Stimulated activated CD4-positive, alpha-beta T cell treated with anti-CD3 and anti-CD28 coated beads, TNF-alpha, amount 100 ng/mL, for 1 hour (primary cell): ENCODE measurements around the gene CDK5RAP3.

ENCODE experiments used
- DNase-seq, 3 donors: peaks; one replicate each; pipeline ENCODE4 v3.0.0-alpha.2; 2020; ENCODE audit warnings: low read depth in 3 of 3, low spot score in 1 of 3

CDK5RAP3 gene

GRCh38 chr17:47948706-47949196, 22.2 kb upstream of the CDK5RAP3 start:
- no peak for DNase-seq

DNA sequence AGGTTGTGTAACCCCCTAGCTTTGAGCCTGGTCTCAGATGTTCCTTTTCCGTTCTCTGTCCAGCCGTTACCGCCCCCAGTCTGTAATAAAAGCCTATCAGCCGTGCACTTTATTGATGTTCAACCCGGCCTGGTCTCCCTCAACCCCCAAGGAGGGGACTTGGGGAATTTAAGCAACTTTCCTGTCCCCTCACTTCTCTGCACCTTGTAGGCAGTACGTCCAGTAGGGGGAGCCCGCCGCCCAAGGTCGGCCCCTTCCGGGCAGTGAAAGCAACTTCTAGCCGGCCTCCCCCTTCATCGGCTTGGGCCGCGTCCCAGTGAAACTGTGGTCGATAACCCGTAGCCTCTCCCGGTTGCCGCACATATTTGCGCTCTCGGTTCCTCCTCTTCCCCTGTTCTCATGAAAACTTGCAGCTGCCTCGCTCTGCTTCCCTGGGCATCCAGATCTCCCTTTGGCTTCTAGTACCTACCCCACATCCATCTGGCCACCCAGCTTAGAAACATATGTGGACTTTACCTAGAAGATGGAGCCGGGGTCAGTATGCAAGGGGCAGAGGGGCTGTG, 21.6 kb upstream of the CDK5RAP3 start:
- peak; percentile 53 to 72 (median 55) for DNase-seq

DNA sequence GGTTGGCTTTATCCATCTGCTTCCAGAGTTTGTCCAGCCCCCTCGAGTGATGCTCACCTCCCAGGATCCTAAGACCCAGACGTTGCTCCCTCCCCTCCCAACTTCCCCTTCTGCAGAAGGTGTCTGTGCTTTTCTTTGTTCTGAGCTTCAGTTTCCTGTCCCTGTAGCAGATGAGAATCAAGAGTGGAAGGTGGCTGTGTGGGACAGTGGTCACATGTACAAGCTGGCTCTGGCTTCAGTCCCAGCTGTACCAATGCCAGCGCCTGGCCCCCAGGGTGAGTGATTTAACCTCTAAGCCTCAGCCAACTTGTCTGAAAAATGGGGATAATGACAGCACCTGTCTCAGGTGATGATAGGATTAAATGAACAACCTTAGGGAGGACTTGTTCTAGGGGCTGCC, 21.0 kb upstream of the CDK5RAP3 start:
- no peak for DNase-seq

DNA sequence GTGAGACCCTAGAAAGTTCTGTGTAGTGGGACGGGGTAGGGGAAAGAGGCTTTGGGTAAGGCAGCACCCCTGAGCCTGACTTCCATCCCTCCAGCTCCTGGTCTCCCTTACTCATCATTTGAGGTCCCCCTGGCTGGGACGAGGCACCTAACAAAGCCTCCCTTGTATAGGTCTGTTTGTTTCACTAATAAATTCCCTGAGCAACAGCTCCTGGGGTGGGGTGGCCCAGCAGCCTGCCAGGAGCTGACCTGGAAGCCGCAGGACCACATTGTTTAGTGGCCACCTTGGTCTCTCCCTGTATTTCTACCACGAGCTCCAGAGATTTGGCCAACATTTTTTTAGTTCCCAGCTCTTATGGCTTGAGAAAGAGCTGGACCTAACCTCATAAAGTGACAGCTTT, 20.5 kb upstream of the CDK5RAP3 start:
- DNase-seq = no peak

DNA sequence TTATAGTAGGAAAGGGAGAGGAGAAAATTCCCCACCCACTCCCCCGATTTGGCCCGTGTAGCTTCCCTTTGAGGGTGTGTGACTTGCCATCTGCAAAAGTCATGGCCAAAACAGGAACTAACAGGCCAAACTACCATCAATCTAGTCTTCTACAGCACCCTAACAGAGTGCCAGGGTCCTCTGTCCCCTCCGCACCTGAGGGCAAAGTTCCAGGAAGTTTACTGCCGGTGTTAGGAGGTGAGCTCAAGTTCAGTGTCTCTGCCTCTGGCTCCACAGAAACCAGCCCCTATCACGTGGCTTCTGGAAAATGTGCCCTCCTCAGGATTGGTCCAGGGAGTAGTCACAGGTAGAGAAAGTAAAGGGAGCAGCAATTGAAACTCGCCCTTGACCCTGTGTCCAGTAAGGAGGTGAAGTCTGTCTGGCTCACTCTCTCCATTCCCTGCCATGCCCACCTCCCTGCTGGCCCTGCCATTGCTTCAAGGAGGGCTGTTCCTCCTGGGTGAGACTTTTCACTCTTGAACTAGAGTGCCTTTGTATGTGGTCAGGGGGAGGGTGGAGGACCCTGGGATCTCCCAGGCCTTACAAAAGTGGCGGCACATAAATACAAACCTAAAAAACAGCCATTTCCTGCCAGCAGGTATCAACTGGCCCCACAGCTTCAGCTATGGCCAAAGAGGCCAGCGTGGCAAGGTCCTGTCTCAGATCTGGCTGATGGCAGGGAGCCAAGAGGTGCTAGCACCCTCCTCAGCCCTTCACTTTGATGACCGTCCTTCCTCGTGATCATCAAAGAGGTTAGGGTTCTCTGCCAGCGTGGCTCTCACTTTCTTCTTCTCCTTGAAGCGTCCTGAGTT, 18.5 kb upstream of the CDK5RAP3 start:
- no peak for DNase-seq

DNA sequence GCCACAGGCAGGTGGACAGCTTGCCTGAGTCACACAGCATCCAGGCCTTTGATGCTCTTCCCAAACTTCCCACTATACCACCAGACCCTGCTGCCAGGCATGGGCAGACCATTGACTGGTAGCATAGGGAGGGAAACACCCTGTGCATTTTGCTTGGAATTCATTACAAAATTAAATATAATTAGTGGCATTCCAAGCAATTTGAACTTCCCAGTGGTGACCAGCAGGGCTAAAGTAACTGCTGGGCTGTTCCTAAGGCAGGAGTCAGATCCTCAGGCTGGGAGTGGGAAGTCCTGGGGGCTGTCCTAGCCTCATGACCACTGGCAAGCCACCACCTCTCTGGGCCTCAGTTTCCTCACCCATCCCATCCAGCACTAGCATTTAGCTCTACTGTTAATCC, 17.0 kb upstream of the CDK5RAP3 start:
- DNase-seq = no peak

DNA sequence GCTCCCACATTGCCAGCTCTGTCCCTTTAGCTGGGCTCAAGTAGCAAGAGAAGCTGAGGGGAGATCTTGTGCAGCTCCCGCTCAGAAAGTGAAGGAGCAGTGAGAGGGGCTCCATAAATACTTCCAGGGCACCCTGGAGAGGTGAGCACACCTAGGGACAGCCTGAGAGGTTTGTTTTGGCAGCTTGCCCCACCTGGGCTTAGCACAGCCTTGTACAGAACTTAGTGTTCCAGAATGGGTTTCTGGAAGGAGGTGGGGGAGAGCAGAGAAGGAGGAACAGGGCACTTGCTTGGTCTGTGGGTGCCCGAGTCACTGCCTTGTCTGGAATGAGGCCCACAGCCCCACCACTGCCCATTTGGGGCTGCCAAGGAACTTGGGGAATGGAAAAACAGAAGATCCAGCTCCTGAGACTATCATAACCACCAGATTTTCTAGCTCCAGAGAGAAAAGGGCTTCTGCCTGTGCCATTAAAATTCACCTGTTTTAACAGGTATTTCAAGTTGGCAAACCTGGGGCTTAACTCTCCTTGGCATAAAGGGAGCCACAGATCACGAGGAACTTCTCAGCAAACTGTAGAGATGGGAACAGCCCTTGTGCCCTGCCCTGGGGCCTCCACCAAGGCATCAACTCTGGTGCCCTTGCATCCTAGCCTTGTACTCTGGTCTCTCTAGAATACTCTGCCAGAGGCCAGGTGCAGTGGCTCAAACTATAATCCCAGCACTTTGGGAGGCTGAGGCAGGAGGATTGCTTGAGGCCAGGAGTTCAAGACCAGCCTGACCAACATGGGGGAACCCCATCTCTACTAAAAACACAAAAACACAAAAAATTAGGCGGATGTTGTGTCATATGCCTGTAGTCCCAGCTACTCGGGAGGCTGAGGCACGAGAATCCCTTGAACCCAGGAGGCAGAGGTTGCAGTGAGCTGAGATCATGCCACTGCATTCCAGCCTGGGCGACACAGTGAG, 15.1 kb upstream of the CDK5RAP3 start:
- no peak for DNase-seq

GRCh38 chr17:47956791-47957590, 13.9 kb upstream of the CDK5RAP3 start:
- DNase-seq = no peak

GRCh38 chr17:47957591-47958490, 13.1 kb upstream of the CDK5RAP3 start, which contains the start of gene PRR15L:
Gene PRR15L (minus strand): TSS chr17:47957883. CDS start chr17:47953234, 4,649 bp downstream.
- DNase-seq = no peak

DNA sequence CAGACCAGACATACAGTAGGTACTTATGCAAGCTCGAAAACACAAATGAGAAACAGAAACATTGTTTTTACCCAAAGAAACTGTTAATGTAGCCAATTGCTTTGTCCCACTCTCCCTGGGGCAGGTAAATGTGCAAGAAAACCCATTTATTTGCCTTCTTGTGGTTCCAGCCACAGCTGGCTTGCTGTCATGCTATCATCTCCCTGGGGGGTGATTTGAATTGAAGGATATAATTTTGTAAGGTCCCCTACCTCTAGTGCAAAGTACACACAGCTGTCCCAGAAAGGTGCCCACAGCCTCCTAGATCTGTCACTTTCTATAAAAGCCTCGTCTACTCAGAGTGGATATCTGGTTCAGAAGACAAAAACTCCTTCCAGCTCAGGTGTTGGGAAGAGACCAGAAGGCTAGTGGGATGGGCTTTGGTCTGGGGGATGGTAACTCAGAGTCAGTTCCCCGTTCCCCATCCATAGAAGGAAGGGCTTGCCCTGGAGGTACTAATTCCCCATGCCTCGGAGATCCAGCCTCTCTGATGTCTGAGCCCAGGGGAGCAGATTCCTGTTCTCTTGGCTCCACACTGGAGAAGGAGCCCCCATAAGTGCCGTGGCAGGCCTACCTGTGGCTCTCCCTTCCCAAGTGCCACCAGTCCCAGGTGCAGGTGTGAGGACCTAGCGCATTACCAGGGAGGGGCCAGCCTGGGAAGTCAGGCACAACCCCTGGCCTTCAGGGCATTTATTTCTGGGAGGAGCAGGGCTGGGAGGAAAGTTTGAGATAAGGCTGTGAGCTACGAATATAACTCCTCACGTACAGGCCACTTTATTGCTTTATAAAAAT, 10.9 kb upstream of the CDK5RAP3 start:
- DNase-seq = no peak

DNA sequence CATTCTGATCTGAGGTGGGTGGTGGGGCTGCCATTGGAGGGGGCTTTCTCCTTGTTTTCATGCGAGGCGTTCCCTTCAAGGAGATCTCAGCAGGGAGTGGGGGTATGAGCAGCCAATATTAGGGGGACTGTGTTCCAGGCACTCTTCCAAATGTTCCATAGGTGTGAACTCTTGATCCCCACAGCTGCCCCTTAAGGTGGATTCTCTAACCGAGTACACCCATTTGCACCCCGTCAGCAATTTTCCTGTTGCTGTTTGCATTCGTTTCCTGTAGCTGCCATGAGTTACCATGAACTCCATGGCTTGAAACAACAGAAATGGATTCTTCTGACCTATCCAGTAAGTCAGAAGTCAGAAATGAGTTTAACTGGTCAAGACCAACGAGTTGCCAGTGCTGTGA, 9.5 kb upstream of the CDK5RAP3 start:
- DNase-seq = no peak

GRCh38 chr17:47962901-47963300, 8.0 kb upstream of the CDK5RAP3 start:
- no peak for DNase-seq

DNA sequence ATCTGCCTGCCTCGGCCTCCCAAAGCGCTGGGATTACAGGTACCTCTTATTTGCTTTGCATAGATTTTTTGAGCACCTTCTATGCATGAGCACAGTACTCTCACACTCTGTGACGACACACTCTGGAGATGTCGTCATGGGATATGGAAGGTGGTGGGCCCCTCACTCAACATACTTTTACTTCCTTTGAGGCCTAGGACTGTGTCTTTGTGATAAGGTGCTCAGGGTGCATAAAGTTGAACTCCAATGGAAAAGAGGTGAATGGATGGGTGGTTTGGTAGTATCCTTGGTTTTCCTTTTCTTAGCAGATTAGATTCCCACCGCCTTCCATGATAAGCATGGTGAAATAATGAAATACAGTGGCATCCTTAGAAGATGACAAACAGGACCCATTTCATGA, 6.1 kb upstream of the CDK5RAP3 start:
- no peak for DNase-seq

DNA sequence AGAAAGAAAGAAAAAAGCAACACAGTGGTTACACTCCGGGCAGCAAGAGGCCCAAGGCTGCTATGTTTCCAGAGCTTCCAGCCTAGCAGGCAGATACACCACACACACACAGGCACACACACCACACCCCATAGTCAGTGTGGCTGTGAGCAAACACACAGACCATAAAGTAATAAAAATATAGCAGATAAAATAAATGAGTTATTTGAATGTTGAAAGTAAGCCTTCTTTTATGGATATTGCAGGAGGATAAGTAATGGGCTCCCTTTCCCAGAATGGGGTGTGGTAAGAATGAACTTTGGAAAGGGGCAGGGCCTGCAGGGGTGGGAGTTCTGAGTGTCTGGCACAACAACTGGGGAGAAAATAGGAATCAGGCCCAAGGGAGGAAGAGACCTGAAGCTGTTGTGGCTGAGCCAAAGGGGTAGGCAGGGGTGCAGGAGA, 4.8 kb upstream of the CDK5RAP3 start:
- DNase-seq = no peak

- DNase-seq = no peak
These were observed 3.2 kb upstream of the CDK5RAP3 start for GRCh38 chr17:47967607-47968252.

DNA sequence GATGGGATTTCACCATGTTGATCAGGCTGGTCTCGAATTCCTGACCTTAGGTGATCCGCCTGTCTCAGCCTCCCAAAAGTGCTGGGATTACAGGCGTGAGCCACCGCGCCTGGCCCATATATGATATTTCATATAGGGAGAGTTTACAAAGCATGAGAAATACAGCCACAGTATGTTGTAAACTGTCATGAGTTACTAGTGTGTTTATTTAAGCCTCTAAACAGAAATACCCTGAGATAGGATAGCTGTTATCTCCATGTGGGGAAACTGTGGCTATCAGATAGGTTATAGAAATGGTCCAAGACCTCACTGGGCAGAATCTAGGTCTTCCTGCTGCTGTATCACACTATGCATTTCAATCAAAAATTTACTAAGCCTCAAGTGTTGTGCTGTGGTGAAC, 2.1 kb upstream of the CDK5RAP3 start:
- no peak for DNase-seq

GRCh38 chr17:47969930-47970724, 786 bp upstream of the CDK5RAP3 start:
- no peak for DNase-seq
